WTC11 (cell line): ENCODE results near the gene MAGI2. TPM values are rescaled to one million over a fixed set of nuclear protein-coding genes. Genes with fewer than 3 reads are reported as not detected.

Experiments used
- ATAC-seq: fragments of 200-7000 bp; cut with Tn5 transposase; 2 replicates; pipeline ENCODE4 v1.10.0; 2021; ENCODE audit warnings: mild to moderate bottlenecking, moderate library complexity
- CTCF ChIA-PET: fragments of 300-600 bp; sonication (Branson Sonifier 250); formaldehyde crosslinking; loops from one replicate; lab custom pipeline; 2021; ENCODE audit warnings: antibody characterized with exemption; lab: Charles Lee
- POLR2A ChIA-PET: fragments of 350-600 bp; sonication (Branson Sonifier 250); formaldehyde crosslinking; loops from one replicate; lab custom pipeline; 2021; ENCODE audit warnings: antibody characterized with exemption; lab: Charles Lee
- DNase-seq: peaks from one replicate; pipeline ENCODE4 v3.0.0; 2021; ENCODE audit warnings: low spot score
- H3K27ac Mint-ChIP-seq: 2 replicates; pipeline ENCODE4 v1.8.0; 2021; ENCODE audit warnings: mixed read lengths
- H3K27me3 Mint-ChIP-seq: 2 replicates; pipeline ENCODE4 v1.8.0; 2021; ENCODE audit warnings: low read depth, mild to moderate bottlenecking, moderate library complexity, mixed read lengths
- H3K36me3 Mint-ChIP-seq: 2 replicates; pipeline ENCODE4 v1.8.0; 2021; ENCODE audit warnings: mixed read lengths
- H3K4me1 Mint-ChIP-seq: 2 replicates; pipeline ENCODE4 v1.8.0; 2022; ENCODE audit warnings: mixed read lengths
- H3K4me3 Mint-ChIP-seq: 2 replicates; pipeline ENCODE4 v1.8.0; 2021; ENCODE audit warnings: mild to moderate bottlenecking, moderate library complexity, mixed read lengths
- H3K9me3 Mint-ChIP-seq: 2 replicates; pipeline ENCODE4 v1.8.0; 2021; ENCODE audit warnings: mixed read lengths
- ATF1 ChIP-seq: sonication (generic); formaldehyde crosslinking; IDR thresholded peaks from 2 replicates; pipeline ENCODE4 v1.8.1; 2023; ENCODE audit warnings: mild to moderate bottlenecking, moderate library complexity, missing genetic modification reagents
- ATF2 ChIP-seq: sonication (generic); formaldehyde crosslinking; IDR thresholded peaks from 2 replicates; pipeline ENCODE4 v1.8.1; 2022; ENCODE audit warnings: low read depth, missing genetic modification reagents, borderline replicate concordance
- ATF6 ChIP-seq: sonication (generic); formaldehyde crosslinking; IDR thresholded peaks from 2 replicates; pipeline ENCODE4 v1.8.1; 2023; ENCODE audit warnings: mild to moderate bottlenecking, missing genetic modification reagents
- CREM ChIP-seq: sonication (generic); formaldehyde crosslinking; IDR thresholded peaks from 2 replicates; pipeline ENCODE4 v1.8.1; 2022; ENCODE audit warnings: mild to moderate bottlenecking, missing genetic modification reagents, moderate library complexity
- E2F5 ChIP-seq: sonication (generic); formaldehyde crosslinking; IDR thresholded peaks from 2 replicates; pipeline ENCODE4 v1.8.1; 2022; ENCODE audit warnings: mild to moderate bottlenecking, moderate library complexity, missing genetic modification reagents
- ESRRA ChIP-seq: sonication (generic); formaldehyde crosslinking; IDR thresholded peaks from 2 replicates; pipeline ENCODE4 v1.8.1; 2022; ENCODE audit warnings: mild to moderate bottlenecking, missing genetic modification reagents, borderline replicate concordance
- FOXK1 ChIP-seq: sonication (generic); formaldehyde crosslinking; IDR thresholded peaks from 2 replicates; pipeline ENCODE4 v1.8.0; 2022; ENCODE audit warnings: mild to moderate bottlenecking, moderate library complexity, missing genetic modification reagents
- IRF1 ChIP-seq: sonication (generic); formaldehyde crosslinking; IDR thresholded peaks from 2 replicates; pipeline ENCODE4 v1.8.0; 2023; ENCODE audit warnings: missing genetic modification reagents
- NR1H2 ChIP-seq: sonication (generic); formaldehyde crosslinking; IDR thresholded peaks from 2 replicates; pipeline ENCODE4 v1.9.0; 2021; ENCODE audit warnings: mild to moderate bottlenecking, moderate library complexity, missing genetic modification reagents
- NR2C2 ChIP-seq: sonication (generic); formaldehyde crosslinking; IDR thresholded peaks from 2 replicates; pipeline ENCODE4 v1.8.0; 2022; ENCODE audit warnings: mild to moderate bottlenecking, missing genetic modification reagents
- RELA ChIP-seq: sonication (generic); formaldehyde crosslinking; IDR thresholded peaks from 2 replicates; pipeline ENCODE4 v1.8.1; 2022; ENCODE audit warnings: missing genetic modification reagents, mild to moderate bottlenecking, borderline replicate concordance
- RORB ChIP-seq: fragments of 250-450 bp; sonication (Bioruptor Pico); IDR thresholded peaks from 2 replicates; pipeline ENCODE4 v1.9.0; 2021; ENCODE audit warnings: mild to moderate bottlenecking
- SP1 ChIP-seq: sonication (generic); formaldehyde crosslinking; conservative IDR thresholded peaks from 2 replicates; pipeline ENCODE4 v1.8.1; 2022; ENCODE audit warnings: missing genetic modification reagents
- STAT6 ChIP-seq: sonication (generic); formaldehyde crosslinking; conservative IDR thresholded peaks from 2 replicates; pipeline ENCODE4 v1.8.1; 2023; ENCODE audit warnings: mild to moderate bottlenecking, low read depth, missing genetic modification reagents, moderate library complexity
- TEAD1 ChIP-seq: sonication (generic); formaldehyde crosslinking; IDR thresholded peaks from 2 replicates; pipeline ENCODE4 v1.8.0; 2022; ENCODE audit warnings: mild to moderate bottlenecking, missing genetic modification reagents
- ZNF121 ChIP-seq: sonication (generic); formaldehyde crosslinking; IDR thresholded peaks from 2 replicates; pipeline ENCODE4 v1.8.0; 2023; ENCODE audit warnings: missing genetic modification reagents
- ZNF263 ChIP-seq: sonication (generic); formaldehyde crosslinking; IDR thresholded peaks from 2 replicates; pipeline ENCODE4 v1.8.1; 2022; ENCODE audit warnings: low read depth, mild to moderate bottlenecking, moderate library complexity, missing genetic modification reagents
- ZNF512 ChIP-seq: sonication (generic); formaldehyde crosslinking; IDR thresholded peaks from 2 replicates; pipeline ENCODE4 v1.8.1; 2022; ENCODE audit warnings: missing genetic modification reagents, borderline replicate concordance
- ZNF671 ChIP-seq: fragments of 250-450 bp; sonication (Bioruptor Pico); IDR thresholded peaks from 2 replicates; pipeline ENCODE4 v1.8.0; 2021; ENCODE audit warnings: mild to moderate bottlenecking
- ZSCAN18 ChIP-seq: fragments of 250-450 bp; sonication (Bioruptor Pico); IDR thresholded peaks from 2 replicates; pipeline ENCODE4 v2.1.2; 2022; ENCODE audit warnings: mild to moderate bottlenecking, moderate library complexity
- total RNA-seq: library from RNA; stranded (reverse); gene quantifications from 3 replicates; pipeline ENCODE4 v1.2.3, GENCODE V29; 2021

Gene MAGI2
- total RNA-seq, 1 experiment from 2014 or later: 26.6 TPM

GRCh38 chr7:77985974-77986339 lies 1467.5 kb downstream of the MAGI2 start (continued):
- no peak for TF ChIP-seq ZSCAN18 (CRISPR knock-in tag)

- CTCF ChIA-PET: interaction anchor here (1.8 kb wide), 1 partner anchor 35 kb away, joined by 5 read pairs; no protein-coding TSS in a partner anchor
- H3K9me3 Mint-ChIP-seq: 0 out of 2 replicates have a peak, but pooled peaks cover 5% of the 10 kb centered on the region
- ATAC-seq: no peak
- no peaks in the 10 kb centered on the region for H3K36me3 Mint-ChIP-seq
- no peak for DNase-seq
- peaks cover 11% of the 10 kb centered on the region for H3K4me1 Mint-ChIP-seq
- POLR2A ChIA-PET: interaction anchor here (0.5 to 0.7 kb wide), 2 partner anchors 59 to 218 kb away, joined by 4 to 5 read pairs; no protein-coding TSS in a partner anchor
- no peaks in the 10 kb centered on the region; the same call in 1 of the 2 replicates for H3K27me3 Mint-ChIP-seq
- no peak overlapping the region for H3K27ac Mint-ChIP-seq
- no peak for TF ChIP-seq NR1H2 (CRISPR knock-in tag)
- TF ChIP-seq ZNF512: no peak
- TF ChIP-seq RELA (CRISPR knock-in tag): no peak
- no peak for TF ChIP-seq ATF2 (CRISPR knock-in tag)
- TF ChIP-seq E2F5 (CRISPR knock-in tag): no peak
- no peak for TF ChIP-seq STAT6
- TF ChIP-seq ESRRA (CRISPR knock-in tag): no peak
- no peak overlapping the region for H3K4me3 Mint-ChIP-seq
Measured at GRCh38 chr7:77985232-77985973, 1468.1 kb downstream of the MAGI2 start.

- DNase-seq (no peak), ATAC-seq (no peak)
- POLR2A ChIA-PET: no interaction called here
- no peak overlapping the region for H3K27ac Mint-ChIP-seq
- H3K4me3 Mint-ChIP-seq: no peak overlapping the region
- CTCF ChIA-PET: interaction anchor here (0.9 kb wide), 1 partner anchor 12 kb away, joined by 3 read pairs; no protein-coding TSS in a partner anchor
- H3K4me1 Mint-ChIP-seq: 0 out of 2 replicates have a peak, but pooled peaks cover 4% of the 10 kb centered on the region
- H3K27me3 Mint-ChIP-seq: no peaks in the 10 kb centered on the region; the same call in 1 of the 2 replicates
- 0 out of 2 replicates have a peak, but pooled peaks cover 5% of the 10 kb centered on the region for H3K9me3 Mint-ChIP-seq
- no peaks in the 10 kb centered on the region for H3K36me3 Mint-ChIP-seq
- no peak for TF ChIP-seq ATF2 (CRISPR knock-in tag)
- TF ChIP-seq ATF1 (CRISPR knock-in tag): no peak
- no peak for TF ChIP-seq CREM (CRISPR knock-in tag)
- no peak for TF ChIP-seq NR2C2 (CRISPR knock-in tag)
- no peak for TF ChIP-seq ZNF671
- TF ChIP-seq IRF1: no peak
- no peak for TF ChIP-seq RORB (CRISPR knock-in tag)
- TF ChIP-seq ATF6 (CRISPR knock-in tag): no peak
- no peak for TF ChIP-seq SP1 (CRISPR knock-in tag)
- TF ChIP-seq TEAD1 (CRISPR knock-in tag): no peak
- TF ChIP-seq FOXK1 (CRISPR knock-in tag): no peak
- TF ChIP-seq ZNF263 (CRISPR knock-in tag): no peak
- no peak for TF ChIP-seq ZNF121 (CRISPR knock-in tag)
Measured at GRCh38 chr7:77983973-77984372, 1469.5 kb downstream of the MAGI2 start.
